HepG2 (cell line): ENCODE measurements around the gene RPH3AL. TPM values are rescaled to one million over a fixed set of nuclear protein-coding genes. Genes with fewer than 3 reads are reported as not detected.

Source experiments
- ERF ChIP-seq: IDR thresholded peaks from 2 replicates; pipeline ENCODE4 v1.6.1; 2018; ENCODE audit warnings: missing biosample characterization, missing genetic modification reagents
- ESRRA ChIP-seq: sonication (generic); formaldehyde crosslinking; IDR thresholded peaks from 2 replicates; pipeline ENCODE4 v1.5.1; 2020; ENCODE audit warnings: mild to moderate bottlenecking, low read depth, missing genetic modification reagents
- FOXO1 ChIP-seq: sonication (generic); formaldehyde crosslinking; IDR thresholded peaks from 2 replicates; pipeline ENCODE4 v1.4.0; 2020; ENCODE audit warnings: missing genetic modification reagents
- JUN ChIP-seq: sonication (generic); formaldehyde crosslinking; IDR thresholded peaks from 2 replicates; pipeline ENCODE4 v1.4.0; 2020; ENCODE audit warnings: mild to moderate bottlenecking, missing genetic modification reagents
- NFRKB ChIP-seq: fragments of 450-650 bp; IDR thresholded peaks from 2 replicates; pipeline ENCODE4 v1.6.1; 2017
- NPAS2 ChIP-seq: sonication (generic); formaldehyde crosslinking; IDR thresholded peaks from 2 replicates; pipeline ENCODE4 v1.8.0; 2022; ENCODE audit warnings: mild to moderate bottlenecking, missing genetic modification reagents, borderline replicate concordance
- PHF20 ChIP-seq: sonication (generic); formaldehyde crosslinking; IDR thresholded peaks from 2 replicates; pipeline ENCODE4 v1.5.0; 2020; ENCODE audit warnings: mild to moderate bottlenecking, missing genetic modification reagents
- RFX3 ChIP-seq: IDR thresholded peaks from 2 replicates; pipeline ENCODE4 v1.6.1; 2016; ENCODE audit warnings: missing biosample characterization, missing genetic modification reagents
- RORA ChIP-seq: sonication (generic); formaldehyde crosslinking; IDR thresholded peaks from 2 replicates; pipeline ENCODE4 v1.5.0; 2020; ENCODE audit warnings: mild to moderate bottlenecking, missing genetic modification reagents, moderate library complexity
- SCMH1 ChIP-seq: sonication (generic); formaldehyde crosslinking; IDR thresholded peaks from 2 replicates; pipeline ENCODE4 v1.9.0; 2021; ENCODE audit warnings: missing genetic modification reagents, mild to moderate bottlenecking, borderline replicate concordance
- SETDB1 ChIP-seq: sonication (generic); formaldehyde crosslinking; IDR thresholded peaks from 2 replicates; pipeline ENCODE4 v1.5.1; 2020; ENCODE audit warnings: missing genetic modification reagents, mild to moderate bottlenecking, borderline replicate concordance
- U2AF2 ChIP-seq: fragments of 200-400 bp; formaldehyde crosslinking; IDR thresholded peaks from 2 replicates; pipeline ENCODE4 v1.6.1; 2017; ENCODE audit warnings: low read depth, mild to moderate bottlenecking, low read length
- YEATS2 ChIP-seq: sonication (generic); formaldehyde crosslinking; IDR thresholded peaks from 2 replicates; pipeline ENCODE4 v1.4.0; 2020; ENCODE audit warnings: missing genetic modification reagents, borderline replicate concordance
- ZBTB21 ChIP-seq: sonication (generic); formaldehyde crosslinking; IDR thresholded peaks from 2 replicates; pipeline ENCODE4 v1.4.0; 2020; ENCODE audit warnings: missing genetic modification reagents
- ZNF136 ChIP-seq: sonication (generic); formaldehyde crosslinking; IDR thresholded peaks from 2 replicates; pipeline ENCODE4 v1.8.1; 2022; ENCODE audit warnings: low read depth, mild to moderate bottlenecking, moderate library complexity, missing genetic modification reagents
- ZNF496 ChIP-seq: sonication (generic); formaldehyde crosslinking; IDR thresholded peaks from 2 replicates; pipeline ENCODE4 v1.8.1; 2023; ENCODE audit warnings: mild to moderate bottlenecking, moderate library complexity, missing genetic modification reagents; ENCODE audit not compliant: insufficient replicate concordance
- ZNF850 ChIP-seq: sonication (generic); formaldehyde crosslinking; conservative IDR thresholded peaks from 2 replicates; pipeline ENCODE4 v1.9.0; 2021; ENCODE audit warnings: mild to moderate bottlenecking, missing genetic modification reagents
- ZNF883 ChIP-seq: sonication (generic); formaldehyde crosslinking; IDR thresholded peaks from 2 replicates; pipeline ENCODE4 v1.5.1; 2020; ENCODE audit warnings: mild to moderate bottlenecking, missing genetic modification reagents; ENCODE audit errors: not compliant biosample characterization
- ZSCAN22 ChIP-seq: sonication (generic); formaldehyde crosslinking; IDR thresholded peaks from 2 replicates; pipeline ENCODE4 v1.4.0; 2020; ENCODE audit warnings: mild to moderate bottlenecking, missing genetic modification reagents
- ZSCAN29 ChIP-seq: sonication (generic); formaldehyde crosslinking; conservative IDR thresholded peaks from 2 replicates; pipeline ENCODE4 v1.4.0; 2020; ENCODE audit warnings: mild to moderate bottlenecking, missing genetic modification reagents
- polyA plus RNA-seq, 8 experiments: library from polyadenylated mRNA; depleted of rRNA in 3 of 8; stranded (reverse) in 7 of 8; unstranded in 1 of 8; fragments of >200 nt; fragmentation: Illumina TruSeq in 4 of 8; extraction: Trizol in 4 of 8; gene quantifications; 2 replicates each; pipeline versions ENCODE4 v1.2.1 to v1.2.3, GENCODE V29; 2011 to 2016; ENCODE audit warnings: low read depth in 4 of 8, missing spikeins in 1 of 8, mixed read lengths in 1 of 8; ENCODE audit not compliant: insufficient read depth in 1 of 8
- total RNA-seq, 5 experiments: library from RNA; depleted of rRNA; stranded (reverse); fragments of >200 nt; fragmentation: Illumina TruSeq; extraction: Trizol; gene quantifications; 2 replicates each; pipeline ENCODE4 v1.2.3, GENCODE V29; 2016; ENCODE audit warnings: low read depth in 1 of 5
- TF ChIP-seq, protein P1 (sequence below): sonication (generic); formaldehyde crosslinking; IDR thresholded peaks from 2 replicates; pipeline ENCODE4 v1.5.0; 2020; ENCODE audit warnings: missing genetic modification reagents
- TF ChIP-seq, protein P2 (sequence below): sonication (generic); formaldehyde crosslinking; IDR thresholded peaks from 2 replicates; pipeline ENCODE4 v1.4.0; 2020; ENCODE audit warnings: missing genetic modification reagents, borderline replicate concordance
- TF ChIP-seq, protein P3 (sequence below): sonication (generic); formaldehyde crosslinking; IDR thresholded peaks from 2 replicates; pipeline ENCODE4 v1.8.1; 2022; ENCODE audit warnings: mild to moderate bottlenecking, missing genetic modification reagents
- TF ChIP-seq, protein P4 (sequence below): sonication (generic); formaldehyde crosslinking; IDR thresholded peaks from 2 replicates; pipeline ENCODE4 v1.8.1; 2023; ENCODE audit warnings: mild to moderate bottlenecking, missing genetic modification reagents, borderline replicate concordance

Gene RPH3AL
- total and polyA plus RNA-seq, 2 of the 13 experiments (the other 11 are each of a cell fraction or from before 2014, with no cell fraction given), result 7.8 to 16.4 TPM

DNA sequence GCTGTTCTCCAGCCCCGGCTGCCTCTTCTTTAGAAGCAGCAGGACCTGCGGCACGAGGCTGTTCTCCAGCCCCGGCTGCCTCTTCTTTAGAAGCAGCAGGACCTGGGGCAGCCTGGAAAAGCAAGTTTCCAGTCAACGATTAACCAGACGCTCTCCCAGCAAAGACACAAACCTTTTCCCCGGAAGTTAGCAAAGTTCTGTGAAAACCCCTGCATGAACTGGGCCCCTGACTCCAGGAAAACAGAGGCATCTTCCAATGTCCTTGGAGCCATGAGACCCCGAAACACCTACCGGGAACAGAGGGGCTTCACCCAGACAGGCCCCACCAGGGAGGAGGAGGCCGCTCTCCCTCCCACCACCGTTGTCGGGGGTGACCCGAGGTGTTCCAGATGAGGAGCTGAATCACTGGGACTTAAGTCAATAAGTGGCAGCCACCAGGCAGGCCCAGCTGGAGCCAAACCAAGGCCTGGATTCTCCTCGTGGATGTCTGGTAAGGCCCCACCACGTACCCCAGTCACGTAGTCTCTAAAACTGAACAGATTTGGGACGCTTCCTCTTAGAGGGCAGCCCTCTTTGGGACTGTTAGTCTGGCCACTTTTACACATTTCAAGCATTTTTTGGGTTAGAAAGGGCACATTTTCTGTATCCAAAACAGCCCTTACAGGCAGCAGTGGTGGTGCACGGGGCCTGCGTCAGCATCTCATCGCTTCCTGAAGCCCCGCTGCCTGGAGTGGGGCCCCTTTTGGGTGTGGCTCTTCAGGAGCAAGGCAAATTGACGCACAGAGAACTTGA is at the start of gene RPH3AL (continued):
- TF ChIP-seq, protein P1, sequence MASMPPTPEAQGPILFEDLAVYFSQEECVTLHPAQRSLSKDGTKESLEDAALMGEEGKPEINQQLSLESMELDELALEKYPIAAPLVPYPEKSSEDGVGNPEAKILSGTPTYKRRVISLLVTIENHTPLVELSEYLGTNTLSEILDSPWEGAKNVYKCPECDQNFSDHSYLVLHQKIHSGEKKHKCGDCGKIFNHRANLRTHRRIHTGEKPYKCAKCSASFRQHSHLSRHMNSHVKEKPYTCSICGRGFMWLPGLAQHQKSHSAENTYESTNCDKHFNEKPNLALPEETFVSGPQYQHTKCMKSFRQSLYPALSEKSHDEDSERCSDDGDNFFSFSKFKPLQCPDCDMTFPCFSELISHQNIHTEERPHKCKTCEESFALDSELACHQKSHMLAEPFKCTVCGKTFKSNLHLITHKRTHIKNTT, result no peak
- no peak for TF ChIP-seq U2AF2
- TF ChIP-seq, protein P2, sequence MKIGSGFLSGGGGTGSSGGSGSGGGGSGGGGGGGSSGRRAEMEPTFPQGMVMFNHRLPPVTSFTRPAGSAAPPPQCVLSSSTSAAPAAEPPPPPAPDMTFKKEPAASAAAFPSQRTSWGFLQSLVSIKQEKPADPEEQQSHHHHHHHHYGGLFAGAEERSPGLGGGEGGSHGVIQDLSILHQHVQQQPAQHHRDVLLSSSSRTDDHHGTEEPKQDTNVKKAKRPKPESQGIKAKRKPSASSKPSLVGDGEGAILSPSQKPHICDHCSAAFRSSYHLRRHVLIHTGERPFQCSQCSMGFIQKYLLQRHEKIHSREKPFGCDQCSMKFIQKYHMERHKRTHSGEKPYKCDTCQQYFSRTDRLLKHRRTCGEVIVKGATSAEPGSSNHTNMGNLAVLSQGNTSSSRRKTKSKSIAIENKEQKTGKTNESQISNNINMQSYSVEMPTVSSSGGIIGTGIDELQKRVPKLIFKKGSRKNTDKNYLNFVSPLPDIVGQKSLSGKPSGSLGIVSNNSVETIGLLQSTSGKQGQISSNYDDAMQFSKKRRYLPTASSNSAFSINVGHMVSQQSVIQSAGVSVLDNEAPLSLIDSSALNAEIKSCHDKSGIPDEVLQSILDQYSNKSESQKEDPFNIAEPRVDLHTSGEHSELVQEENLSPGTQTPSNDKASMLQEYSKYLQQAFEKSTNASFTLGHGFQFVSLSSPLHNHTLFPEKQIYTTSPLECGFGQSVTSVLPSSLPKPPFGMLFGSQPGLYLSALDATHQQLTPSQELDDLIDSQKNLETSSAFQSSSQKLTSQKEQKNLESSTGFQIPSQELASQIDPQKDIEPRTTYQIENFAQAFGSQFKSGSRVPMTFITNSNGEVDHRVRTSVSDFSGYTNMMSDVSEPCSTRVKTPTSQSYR (CRISPR knock-in tag), result no peak
- peak; percentile 61; the same call in 1 of the 2 replicates for TF ChIP-seq YEATS2 (CRISPR knock-in tag)
- no peak for TF ChIP-seq RFX3 (CRISPR knock-in tag)
- TF ChIP-seq NPAS2 (CRISPR knock-in tag), result no peak
- 0 out of 2 replicates have a peak, but pooled peaks have one; percentile 51 for TF ChIP-seq ESRRA
- no peak; the same call in 1 of the 2 replicates for TF ChIP-seq RORA (CRISPR knock-in tag)
- peak; percentile 32; the same call in 1 of the 2 replicates for TF ChIP-seq ZNF136 (CRISPR knock-in tag)
- TF ChIP-seq ZSCAN29 (CRISPR knock-in tag), result peak; percentile 76; the same call in 1 of the 2 replicates
- no peak; the same call in 1 of the 2 replicates for TF ChIP-seq ERF
- TF ChIP-seq FOXO1 (CRISPR knock-in tag), result no peak
- peak; percentile 47; the same call in 1 of the 2 replicates for TF ChIP-seq PHF20 (CRISPR knock-in tag)
- TF ChIP-seq ZSCAN22 (CRISPR knock-in tag), result no peak
- no peak for TF ChIP-seq ZNF496 (CRISPR knock-in tag)
- TF ChIP-seq, protein P3, sequence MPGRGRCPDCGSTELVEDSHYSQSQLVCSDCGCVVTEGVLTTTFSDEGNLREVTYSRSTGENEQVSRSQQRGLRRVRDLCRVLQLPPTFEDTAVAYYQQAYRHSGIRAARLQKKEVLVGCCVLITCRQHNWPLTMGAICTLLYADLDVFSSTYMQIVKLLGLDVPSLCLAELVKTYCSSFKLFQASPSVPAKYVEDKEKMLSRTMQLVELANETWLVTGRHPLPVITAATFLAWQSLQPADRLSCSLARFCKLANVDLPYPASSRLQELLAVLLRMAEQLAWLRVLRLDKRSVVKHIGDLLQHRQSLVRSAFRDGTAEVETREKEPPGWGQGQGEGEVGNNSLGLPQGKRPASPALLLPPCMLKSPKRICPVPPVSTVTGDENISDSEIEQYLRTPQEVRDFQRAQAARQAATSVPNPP, result no peak
- TF ChIP-seq SETDB1 (CRISPR knock-in tag), result no peak
- no peak for TF ChIP-seq ZBTB21 (CRISPR knock-in tag)
- TF ChIP-seq ZNF850, result no peak
- no peak; the same call in 1 of the 2 replicates for TF ChIP-seq JUN
- TF ChIP-seq NFRKB, result no peak
- TF ChIP-seq, protein P4, sequence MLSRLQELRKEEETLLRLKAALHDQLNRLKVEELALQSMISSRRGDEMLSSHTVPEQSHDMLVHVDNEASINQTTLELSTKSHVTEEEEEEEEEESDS, result 0 out of 2 replicates have a peak, but pooled peaks have one; percentile 51
- TF ChIP-seq ZNF883 (CRISPR knock-in tag), result no peak
- no peak for TF ChIP-seq SCMH1
